Effector CD4-positive, alpha-beta T cell (primary cell): ENCODE results near the gene MGLL.
"Not testable (repeated sequence)": the region's sequence is repeated elsewhere in the genome, so short reads cannot be mapped to it uniquely, and the experiment has no call there.

Experiments
- DNase-seq: peaks from one replicate; pipeline ENCODE4 v3.0.0-alpha.2; 2020

The MGLL gene

DNA sequence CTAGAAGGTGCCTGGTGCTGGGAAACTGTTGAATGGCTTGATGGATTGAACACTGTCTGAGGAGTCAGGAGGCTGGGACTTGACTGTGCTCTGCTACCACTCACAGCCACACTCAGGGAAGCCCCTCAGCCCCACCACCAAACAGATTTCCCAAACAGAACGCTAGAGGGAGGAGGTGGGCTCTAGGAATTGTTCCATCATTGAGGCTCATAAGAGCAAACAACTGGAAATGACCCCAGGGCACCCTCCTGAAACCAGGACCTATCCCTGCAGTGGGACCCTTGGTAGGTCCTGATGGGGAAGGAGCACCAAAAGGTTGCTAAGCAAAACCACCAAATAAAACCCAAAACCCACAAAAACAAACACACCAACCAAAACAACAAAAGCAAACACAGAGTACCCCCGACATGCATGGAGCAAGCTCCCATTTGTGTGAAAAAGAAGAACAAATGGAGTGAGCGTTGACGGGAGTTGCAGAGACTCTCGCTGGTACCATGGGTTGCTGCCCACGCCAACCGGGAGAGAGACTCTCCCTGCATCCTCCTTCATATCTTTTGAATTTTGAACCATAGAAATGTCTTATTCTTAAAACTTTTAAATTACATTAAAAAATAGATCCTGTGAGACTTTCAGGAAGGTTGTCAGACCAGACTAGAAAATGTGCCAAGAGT, 103.9 kb downstream of the MGLL start:
- DNase-seq = no peak

DNA sequence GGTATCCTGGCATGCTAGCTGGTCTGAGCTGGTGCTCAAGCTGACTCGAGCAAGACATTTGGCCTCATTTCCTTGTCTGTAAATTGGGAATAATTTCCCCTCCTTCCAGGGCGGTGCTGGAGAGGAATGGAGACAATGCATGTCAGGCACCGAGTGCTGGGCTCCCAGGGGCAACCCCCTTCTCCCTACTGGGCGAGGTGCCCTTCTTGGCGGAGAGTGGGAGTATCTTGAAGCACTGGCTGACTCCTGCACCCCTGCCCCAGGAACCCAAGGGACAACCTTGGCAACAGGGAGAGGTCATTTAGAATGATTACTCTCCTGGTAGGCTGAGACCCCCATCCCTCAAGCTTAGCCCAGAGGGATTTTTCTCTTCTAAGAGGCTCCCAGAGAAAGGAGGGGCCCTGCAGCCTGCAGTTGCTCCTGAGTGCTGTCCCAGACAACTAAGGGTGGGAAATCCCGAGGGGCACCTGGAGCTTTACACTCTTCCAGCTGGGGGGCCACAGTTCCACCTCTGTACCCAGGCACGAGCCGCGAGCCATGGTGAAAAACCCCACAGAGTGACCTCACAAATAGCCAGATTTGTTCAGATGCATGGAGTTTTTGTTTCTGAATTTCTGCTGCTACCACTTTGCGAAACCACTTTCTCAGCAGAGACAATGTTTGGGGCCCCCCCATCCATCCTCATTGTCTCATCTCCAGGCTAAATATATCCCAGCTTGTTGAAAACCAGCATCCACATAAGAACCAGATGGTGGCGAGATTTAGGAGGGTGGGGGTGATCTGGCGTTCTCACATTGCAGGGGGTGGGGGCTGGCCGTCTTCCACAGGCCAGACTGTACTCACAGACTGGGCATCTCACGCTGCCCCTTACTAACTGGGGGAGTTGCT, 104.7 kb downstream of the MGLL start:
- no peak for DNase-seq

DNA sequence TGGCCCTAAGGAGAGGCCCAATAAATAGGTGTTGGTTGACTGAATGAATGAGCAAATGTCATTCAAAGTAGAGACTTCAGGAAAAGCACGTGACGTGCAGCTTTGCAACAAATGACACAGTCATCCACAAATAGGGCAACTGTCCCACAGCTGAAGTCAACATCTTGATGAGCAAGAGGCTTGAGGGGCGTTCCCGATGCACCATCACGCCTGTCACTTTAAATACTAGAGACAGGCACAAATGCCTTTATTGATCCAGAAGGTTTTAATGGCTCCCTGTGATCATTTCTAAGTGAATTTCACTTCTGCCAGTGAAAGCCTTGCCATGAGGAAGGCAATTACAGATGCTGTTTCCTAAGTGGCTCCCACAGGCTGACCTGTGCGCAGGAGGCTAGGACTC, 105.9 kb downstream of the MGLL start:
- DNase-seq = no peak

DNA sequence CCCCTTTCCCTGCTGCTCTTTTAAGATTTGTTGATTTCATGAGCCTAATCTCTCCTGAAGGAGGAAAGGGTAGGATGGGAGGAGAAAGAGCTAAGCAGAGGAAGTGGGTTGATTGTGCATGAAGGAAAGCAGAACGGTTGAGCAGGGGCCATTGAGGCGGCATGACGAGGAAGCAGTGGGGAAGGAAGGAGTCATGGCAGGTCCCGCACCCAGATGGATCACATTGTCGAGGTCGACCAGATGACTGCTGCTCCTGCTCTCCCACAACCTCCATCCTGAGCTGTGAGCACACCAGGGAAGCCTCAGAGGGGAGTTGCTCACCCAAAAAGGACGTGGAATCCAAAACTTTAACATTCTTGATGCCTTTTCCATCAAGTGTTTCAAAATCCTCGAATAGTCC, 106.8 kb downstream of the MGLL start:
- DNase-seq = no peak

DNA sequence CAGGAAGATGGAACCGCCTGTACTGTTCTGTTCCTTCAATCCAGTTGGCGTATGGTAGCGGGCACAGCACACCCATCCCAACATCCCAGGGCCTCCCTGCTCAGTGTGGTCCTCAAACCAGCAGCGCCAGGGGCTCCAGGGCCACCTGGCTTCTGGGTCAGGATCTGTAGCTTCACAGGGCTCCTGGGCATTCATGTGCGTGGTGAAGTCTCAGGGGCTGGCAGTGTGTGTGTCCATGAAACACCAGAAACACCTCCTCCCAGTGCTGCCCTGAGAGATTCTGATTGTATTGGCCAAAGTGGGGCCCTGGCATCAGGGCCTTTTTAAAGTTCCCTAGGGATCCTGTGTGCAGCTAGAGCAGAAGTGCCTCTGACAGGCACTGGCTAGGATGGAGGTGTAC, 107.4 kb downstream of the MGLL start:
- DNase-seq = no peak

DNA sequence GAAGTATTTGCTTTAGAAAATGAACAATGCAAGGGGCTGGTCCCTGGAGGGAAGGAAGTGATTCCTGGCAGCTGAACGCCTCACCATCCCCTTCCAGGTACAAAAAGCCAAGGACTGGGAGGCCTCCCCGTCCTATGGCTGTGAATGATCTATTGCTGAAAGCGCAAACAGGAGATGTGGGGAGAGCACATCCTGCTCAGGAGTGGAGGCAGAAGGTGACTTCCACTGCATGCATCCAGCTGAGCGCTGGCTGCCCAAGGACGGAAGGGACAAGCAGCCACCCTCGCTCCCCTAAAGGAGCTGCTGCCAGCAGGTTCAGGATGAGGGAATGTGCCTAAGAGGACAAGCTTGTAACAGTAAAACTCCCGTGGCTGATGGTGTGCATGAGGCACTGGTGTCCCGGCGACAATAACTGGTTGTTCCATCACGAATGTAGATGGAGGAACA, 108.2 kb downstream of the MGLL start:
- DNase-seq = no peak

DNA sequence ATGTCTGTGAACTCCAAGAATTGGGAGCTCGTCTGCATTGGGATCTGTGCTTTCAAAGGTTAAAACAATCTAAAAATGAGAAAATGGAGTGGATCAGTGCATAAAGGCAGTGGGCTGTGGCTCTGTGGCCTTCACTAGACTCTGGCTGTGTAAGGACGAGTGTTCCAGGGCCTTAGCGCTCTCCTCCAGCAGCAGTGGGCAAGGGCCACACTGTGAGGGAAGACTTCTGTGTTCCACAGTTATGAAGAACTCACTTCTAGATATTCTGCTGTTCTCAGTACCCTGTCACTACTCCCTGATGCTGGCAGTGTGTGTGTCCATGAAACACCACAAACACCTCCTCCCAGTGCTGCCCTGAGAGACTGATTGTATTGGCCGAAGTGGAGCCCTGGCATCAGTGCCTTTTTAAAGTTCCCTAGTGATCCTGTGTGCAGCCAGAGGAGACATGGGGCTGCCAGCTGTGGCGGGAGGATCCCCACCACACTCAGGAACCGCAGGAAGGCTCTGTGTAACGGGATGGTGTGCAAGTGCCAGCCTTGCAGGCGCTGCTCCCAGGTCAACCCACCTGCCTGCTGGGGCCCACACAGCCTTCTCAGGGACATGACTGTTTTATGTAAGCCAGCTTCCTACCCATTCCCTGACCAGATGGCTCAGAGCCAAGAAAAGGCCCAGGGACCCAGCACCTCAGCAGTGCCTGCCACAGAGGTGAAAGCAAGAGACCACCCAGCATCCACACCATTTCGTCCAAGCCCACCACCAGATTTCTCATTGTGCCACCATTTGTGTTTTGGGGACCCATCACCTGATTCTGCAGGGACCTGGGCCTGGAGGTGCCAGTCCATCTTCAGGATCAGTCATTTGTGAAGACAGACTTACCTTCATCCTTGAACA, 109.2 kb downstream of the MGLL start:
- DNase-seq = no peak

DNA sequence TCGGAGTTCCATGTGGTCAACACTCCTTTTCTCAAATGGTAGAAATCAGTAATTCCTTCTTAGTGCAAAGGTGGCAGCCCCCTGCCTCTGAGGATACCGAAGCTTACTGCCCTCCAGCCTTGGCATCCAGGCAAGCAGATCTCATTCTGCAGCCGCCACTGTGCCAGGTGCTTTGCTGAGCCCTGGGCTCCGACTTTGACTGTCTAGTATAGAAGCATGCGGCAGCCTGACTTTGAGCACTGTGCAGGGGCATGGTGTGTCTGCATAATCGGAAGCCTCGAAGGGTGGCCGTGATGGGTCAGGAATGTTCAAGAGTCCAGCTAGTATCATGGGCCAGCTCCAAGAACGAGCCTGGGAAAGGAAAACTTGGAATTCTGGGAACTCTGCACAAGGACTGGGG, 109.9 kb downstream of the MGLL start:
- DNase-seq = no peak

DNA sequence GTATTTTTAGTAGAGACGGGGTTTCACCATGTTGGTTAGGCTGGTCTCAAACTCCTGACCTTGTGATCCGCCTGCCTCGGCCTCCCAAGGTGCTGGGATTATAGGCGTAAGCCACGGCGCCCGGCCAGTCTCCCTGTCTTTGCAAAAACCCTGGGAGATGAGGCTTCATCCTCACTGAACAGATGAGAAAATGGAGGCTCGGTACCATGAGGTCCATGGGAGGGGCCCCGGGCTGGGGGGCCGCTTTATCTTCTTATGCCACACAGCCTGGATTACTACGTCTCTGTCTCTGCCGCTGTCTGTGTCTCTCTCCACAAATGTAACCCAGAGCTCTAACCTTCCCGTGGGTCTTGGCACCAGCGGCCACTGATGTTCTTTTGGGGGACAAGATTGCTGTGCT, 110.4 kb downstream of the MGLL start:
- no peak for DNase-seq

DNA sequence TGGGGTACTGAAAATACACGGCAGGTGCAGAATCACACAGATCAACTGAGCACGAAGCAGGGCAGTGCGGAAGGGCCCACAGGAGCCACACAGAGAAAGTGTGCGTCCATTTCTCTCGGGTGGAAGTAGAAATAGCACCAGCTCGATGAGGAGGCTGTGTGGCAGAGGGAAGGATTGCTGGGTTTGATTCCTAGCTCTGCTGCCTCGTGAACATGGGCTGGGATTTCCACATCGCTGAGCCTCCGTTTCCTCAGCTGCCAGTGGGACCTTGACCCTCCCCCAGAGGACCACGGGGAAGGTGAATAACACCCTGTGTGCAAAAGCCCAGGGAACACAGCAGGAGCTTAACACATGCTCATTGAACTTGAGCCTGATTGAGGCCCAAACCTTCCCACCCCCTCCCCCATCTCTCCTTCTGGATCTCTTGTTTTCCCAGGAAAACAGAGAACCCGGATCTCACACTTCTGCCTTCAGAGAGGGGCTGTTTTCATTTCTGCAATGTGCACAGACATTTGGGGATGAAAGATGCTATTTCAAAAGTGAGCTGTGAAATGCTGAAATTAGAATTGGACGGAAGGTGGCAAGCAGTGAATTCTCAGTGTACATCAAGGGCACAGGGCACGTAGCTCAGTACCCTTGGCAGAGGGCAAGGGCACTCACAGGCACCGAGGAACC, 111.2 kb downstream of the MGLL start:
- DNase-seq = no peak

DNA sequence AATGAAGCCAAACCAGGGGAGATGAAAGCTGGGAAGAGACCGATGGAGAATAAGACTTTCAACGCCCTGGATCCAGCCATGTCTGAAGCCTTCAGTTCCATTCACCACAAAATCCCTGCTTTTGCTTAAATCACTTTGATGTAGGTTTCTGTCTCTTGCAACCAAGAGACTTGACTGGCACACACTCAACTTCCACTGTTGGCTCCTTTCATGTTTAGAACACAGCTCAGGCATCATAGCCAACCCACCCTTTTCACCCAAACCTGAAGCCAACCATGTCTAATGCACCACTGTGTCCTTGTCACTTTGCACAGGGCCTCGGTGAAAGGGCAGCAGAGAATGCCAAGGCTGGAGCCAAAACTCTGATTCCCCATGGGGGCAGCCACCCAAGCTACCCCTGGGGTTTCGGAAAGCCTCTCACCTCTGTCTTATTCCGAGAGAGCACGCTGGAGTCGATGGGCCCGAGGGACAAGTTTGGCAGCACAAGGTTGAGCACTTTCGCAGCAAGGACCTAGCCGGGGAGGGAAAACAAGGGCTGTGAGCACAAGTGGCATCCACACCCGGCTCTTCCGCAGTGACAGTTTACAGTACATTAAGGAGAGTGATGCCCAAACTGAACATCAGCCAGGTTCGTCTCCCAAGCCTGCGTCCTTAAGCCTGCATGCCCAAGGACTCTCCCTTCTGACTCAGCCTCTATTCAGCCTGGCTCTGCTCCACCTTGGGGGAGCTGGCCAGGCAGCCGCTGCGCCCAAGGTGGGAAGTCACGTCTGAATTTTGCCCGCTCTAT, 112.0 kb downstream of the MGLL start:
- DNase-seq = no peak

DNA sequence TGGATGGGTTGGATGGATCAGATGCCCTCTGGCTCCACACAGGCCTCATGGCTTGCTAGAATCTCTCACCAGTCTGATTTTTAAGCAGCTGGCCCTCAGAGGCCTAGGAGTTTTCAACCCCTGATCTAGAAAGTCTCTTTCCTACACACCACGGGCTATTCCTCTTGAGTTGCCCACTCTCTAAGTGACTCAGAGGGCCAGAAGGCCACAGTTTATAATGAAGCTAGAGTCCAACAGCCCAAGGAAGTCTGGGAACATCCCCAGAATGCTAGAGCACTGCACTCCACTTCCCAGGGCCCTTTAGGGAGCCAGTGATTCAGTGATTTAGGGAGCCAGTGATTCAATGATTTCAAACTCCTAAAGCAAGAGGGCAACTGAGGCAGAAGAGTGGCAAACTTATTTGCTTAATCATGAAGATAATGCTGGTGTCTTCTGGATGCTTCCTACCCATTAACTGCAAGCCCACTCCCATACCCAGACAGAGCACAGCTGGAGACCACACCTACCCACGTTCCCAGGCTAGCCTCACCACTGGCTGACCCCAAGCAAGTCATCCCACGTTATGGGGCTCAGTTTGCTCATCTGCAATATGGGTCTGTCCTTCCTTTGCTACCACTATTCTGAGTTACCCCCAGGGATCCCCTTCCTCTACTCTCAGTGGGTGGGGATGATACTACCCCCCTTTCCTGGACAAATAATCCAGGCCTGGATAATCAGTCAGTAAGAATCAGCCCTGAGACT, 112.8 kb downstream of the MGLL start:
- DNase-seq = no peak

DNA sequence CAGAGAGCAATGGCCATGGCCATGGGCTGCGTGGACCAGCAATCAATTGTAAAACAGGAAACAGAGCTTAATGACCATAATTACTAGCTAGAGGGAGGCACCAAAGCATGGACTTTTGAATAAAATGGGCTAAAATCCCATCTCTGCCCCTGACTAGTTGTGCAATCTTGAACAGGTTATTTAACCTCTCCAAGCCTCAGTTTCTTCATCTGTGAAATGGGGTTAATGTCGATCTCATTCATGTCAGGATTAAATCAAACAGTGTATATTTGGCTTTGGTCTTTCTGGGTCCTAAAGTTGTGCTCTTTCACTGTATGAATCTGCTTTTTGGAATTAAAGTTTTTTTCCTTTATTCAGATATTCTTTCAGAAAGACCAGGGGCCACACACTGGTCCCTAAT, 113.5 kb downstream of the MGLL start:
- DNase-seq = no peak

DNA sequence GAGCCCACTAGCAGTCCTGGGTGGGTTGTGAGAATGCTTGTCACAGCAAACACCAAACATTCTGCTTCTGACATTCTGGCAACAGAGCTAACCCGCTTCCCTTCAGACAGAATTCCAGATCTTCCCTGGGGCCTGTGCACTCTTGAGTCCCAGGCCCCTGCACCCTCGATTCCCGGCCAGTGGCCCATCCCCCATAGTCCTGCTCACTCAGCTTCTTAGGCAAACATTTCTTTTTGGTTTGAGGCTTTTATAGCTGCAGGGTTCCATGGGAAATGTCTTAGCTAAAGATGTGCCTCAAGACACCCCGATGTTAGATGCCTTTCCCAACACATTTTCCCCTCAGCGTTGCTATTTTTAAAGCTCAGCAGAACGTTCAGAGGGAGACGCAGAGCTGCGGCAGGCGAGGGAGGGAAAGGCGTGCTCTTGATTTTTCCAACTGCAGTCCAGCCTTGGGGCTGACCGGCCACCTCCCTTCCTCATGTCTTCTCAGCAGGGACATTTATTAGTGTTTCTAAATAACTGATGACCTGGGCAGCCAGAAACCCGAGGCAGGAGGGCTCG, 114.4 kb downstream of the MGLL start:
- no peak for DNase-seq

DNA sequence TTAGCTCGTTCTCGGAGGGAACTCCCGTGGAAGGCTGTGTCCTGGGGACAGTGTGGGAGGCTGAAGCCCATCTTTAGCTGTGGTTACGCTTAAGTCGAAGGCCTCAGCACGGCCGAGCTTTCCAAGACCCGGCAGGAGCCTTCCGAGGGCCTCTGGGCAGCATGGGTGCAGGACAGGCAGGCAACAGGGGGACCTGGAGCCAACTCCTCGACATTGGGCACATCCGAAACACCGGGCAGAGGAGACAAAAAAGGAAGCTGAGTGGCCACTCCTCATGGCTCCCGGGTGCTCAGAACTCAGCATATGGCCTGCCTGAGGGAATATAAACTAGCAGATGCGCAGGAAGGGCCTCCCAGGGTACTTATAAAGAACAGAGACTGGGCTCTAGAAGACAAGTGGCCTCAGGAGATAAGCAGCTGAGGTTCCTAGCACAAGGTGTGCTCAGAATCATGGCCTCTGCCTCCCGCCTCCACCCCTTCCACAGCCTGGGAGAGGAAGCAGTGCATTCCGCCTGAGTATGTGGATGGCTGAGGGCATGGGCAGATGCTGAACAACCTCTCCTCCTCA, 115.4 kb downstream of the MGLL start:
- no peak for DNase-seq

DNA sequence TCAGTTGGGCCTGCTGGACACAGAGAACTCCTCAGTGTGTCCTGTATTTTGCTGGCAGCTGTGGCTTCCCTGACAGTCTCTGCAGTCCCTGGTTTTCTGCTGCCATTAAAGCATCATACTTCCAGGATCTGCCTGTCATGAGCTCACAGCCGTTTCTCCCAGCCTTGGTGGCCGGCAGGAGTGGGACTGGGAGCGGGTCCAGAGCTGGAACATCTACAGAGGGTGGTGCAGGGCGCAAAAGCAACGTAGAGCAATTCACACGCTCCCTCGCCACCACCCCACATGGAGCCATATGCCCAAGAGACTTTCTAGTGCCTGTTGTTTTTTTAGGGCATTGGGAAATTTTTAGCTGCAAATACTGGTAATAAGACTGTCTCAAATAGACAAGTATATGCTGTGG, 116.0 kb downstream of the MGLL start:
- DNase-seq = no peak

DNA sequence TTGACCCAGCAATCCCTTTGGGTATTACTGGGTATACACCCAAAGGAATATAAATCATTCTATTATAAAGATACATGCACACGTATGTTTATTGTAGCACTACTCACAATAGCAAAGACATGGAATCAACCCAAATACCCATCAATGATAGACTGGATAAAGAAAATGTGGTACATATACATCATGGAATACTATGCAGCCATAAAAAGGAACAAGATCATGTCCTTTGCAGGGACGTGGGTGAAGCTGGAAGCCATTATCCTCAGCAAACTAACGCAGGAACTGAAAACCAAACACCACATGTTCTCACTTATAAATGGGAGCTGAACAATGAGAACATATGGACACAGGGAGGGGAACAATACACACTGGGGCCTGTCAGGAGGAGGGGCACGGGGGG, 117.5 kb downstream of the MGLL start:
- DNase-seq = not testable (repeated sequence)

DNA sequence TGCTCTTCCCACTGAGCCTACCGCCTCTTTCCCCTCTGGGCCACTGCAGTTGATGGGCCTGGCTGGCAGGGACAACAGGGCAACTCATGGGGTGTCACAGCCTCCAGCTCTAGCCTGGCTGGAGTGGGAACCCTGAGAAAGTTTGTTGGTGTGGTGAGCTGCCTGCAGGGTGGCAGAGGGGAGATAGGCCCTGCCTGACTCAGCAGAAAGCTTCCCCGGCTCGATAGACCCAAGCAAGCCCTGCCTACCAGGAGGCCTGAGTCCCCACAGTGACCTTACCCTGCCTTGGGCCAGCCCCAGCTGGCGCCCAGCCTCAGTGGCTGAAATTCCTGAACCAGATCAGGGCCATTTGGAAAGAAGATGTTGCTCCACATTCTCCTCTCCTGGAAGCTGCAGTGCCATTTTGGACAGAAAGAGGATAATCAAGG, 120.2 kb downstream of the MGLL start:
- DNase-seq = no peak

DNA sequence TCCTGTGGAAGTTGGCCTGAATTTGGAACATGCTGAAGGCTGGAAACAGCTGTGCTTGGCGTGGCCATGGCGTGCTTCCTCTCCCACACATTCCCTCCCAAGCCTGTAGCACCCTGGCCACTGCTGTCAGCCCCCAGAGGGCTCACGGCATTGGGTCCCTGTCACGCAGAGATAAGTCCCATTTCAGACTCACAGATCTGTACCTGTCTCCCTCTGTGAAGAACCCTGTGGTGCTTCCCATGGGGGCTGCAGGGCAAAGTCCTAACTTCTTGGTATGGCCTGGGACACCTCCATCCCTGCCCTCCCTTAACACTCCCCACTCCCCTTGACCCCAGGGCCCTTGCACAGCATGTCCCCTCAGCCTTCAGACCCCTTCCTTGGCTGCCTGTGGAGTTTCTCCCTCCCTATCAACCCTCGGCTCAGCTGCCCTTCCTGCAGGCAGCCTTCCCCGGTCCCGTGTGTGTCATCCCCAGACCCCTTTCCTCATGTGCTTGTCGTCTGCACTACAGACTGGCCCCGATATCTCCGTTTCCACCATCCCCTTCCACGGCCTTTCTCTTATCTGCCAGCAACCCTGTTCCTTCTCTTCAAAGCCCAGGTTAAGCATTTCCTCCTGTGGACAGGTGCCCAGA, 120.9 kb downstream of the MGLL start:
- DNase-seq = no peak

DNA sequence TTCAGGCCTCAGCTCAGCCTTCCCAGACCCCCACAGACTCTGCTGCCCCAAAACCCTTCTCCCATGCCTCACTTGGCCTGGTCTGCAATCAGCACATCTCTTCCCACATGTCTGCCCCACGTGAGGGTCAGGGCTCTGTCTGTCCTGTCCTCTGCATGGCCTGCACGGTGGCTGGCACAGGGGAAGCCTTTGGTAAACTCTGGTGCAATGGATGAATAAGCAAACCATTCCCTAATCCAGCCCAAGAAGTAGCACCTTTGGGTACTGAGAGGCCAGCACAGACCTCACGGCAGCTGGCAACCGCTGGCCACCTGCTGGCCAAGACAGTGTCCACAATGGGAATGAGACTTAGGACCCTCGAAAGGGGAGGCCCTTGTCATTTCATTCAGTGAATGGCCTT, 121.9 kb downstream of the MGLL start:
- DNase-seq = no peak
